ENCODE data around the gene G3BP1. TPM values are rescaled to one million over a fixed set of nuclear protein-coding genes. Genes with fewer than 3 reads are reported as not detected.

Gene G3BP1
- total RNA-seq, 1 experiment from 2014 or later = 204 TPM

GRCh38 chr5:151798674-151799073 is 26.9 kb downstream of the G3BP1 start:
- Histone ChIP-seq H3K4me3 (ENCODE audit: insufficient read depth, low read depth, low read length) (no peak overlapping the region), H3K36me3 (replicated peaks; ENCODE audit: control insufficient read depth, insufficient read depth, low read length) (peaks cover 38% of the 10 kb centered on the region), H3K27me3 (ENCODE audit: control insufficient read depth, insufficient read depth, low read length) (no peaks in the 10 kb centered on the region)
- DNase-seq = no peak

GRCh38 chr5:151799407-151799806 is 27.7 kb downstream of the G3BP1 start:
- no peak for DNase-seq
- Histone ChIP-seq H3K36me3 (replicated peaks; ENCODE audit: control insufficient read depth, insufficient read depth, low read length) (peaks cover 36% of the 10 kb centered on the region), H3K27me3 (ENCODE audit: control insufficient read depth, insufficient read depth, low read length) (no peaks in the 10 kb centered on the region), H3K4me3 (ENCODE audit: insufficient read depth, low read depth, low read length) (no peak overlapping the region)

- H3K36me3 ChIP-seq (replicated peaks; ENCODE audit: control insufficient read depth, insufficient read depth, low read length) = peaks cover 34% of the 10 kb centered on the region
- no peak for DNase-seq
- no peaks in the 10 kb centered on the region for H3K27me3 ChIP-seq (ENCODE audit: control insufficient read depth, insufficient read depth, low read length)
- H3K4me3 ChIP-seq (ENCODE audit: insufficient read depth, low read depth, low read length) = no peak overlapping the region
These were observed 28.8 kb downstream of the G3BP1 start for GRCh38 chr5:151800532-151800931.

- H3K36me3 ChIP-seq (replicated peaks; ENCODE audit: control insufficient read depth, insufficient read depth, low read length) = peaks cover 20% of the 10 kb centered on the region
- no peak overlapping the region for H3K4me3 ChIP-seq (ENCODE audit: insufficient read depth, low read depth, low read length)
- H3K27me3 ChIP-seq (ENCODE audit: control insufficient read depth, insufficient read depth, low read length) = no peaks in the 10 kb centered on the region
- no peak for DNase-seq
These were observed 33.9 kb downstream of the G3BP1 start for GRCh38 chr5:151805414-151806223.

- Histone ChIP-seq H3K36me3 (replicated peaks; ENCODE audit: control insufficient read depth, insufficient read depth, low read length) (peaks cover 21% of the 10 kb centered on the region), H3K27me3 (ENCODE audit: control insufficient read depth, insufficient read depth, low read length) (no peaks in the 10 kb centered on the region)
- DNase-seq = no peak
These were observed 36.9 kb downstream of the G3BP1 start for GRCh38 chr5:151808451-151809169.

GRCh38 chr5:151810449-151810848 is 38.7 kb downstream of the G3BP1 start:
- no peaks in the 10 kb centered on the region for H3K27me3 ChIP-seq (ENCODE audit: control insufficient read depth, insufficient read depth, low read length)
- H3K4me3 ChIP-seq (ENCODE audit: insufficient read depth, low read depth, low read length) = no peak overlapping the region
- no peak for DNase-seq
- peaks cover 19% of the 10 kb centered on the region for H3K36me3 ChIP-seq (replicated peaks; ENCODE audit: control insufficient read depth, insufficient read depth, low read length)

More at GRCh38 chr5:151808451-151809169, 36.9 kb downstream of the G3BP1 start:
- no peak overlapping the region for H3K4me3 ChIP-seq (ENCODE audit: insufficient read depth, low read depth, low read length)

- Histone ChIP-seq H3K36me3 (replicated peaks; ENCODE audit: control insufficient read depth, insufficient read depth, low read length) (peaks cover 16% of the 10 kb centered on the region), H3K27me3 (ENCODE audit: control insufficient read depth, insufficient read depth, low read length) (no peaks in the 10 kb centered on the region), H3K4me3 (ENCODE audit: insufficient read depth, low read depth, low read length) (no peak overlapping the region)
- no peak for DNase-seq
These were observed 39.1 kb downstream of the G3BP1 start for GRCh38 chr5:151810897-151811296.

GRCh38 chr5:151811593-151812321 is 40.0 kb downstream of the G3BP1 start:
- peaks cover 15% of the 10 kb centered on the region for H3K36me3 ChIP-seq (replicated peaks; ENCODE audit: control insufficient read depth, insufficient read depth, low read length)
- no peak overlapping the region for H3K4me3 ChIP-seq (ENCODE audit: insufficient read depth, low read depth, low read length)
- no peaks in the 10 kb centered on the region for H3K27me3 ChIP-seq (ENCODE audit: control insufficient read depth, insufficient read depth, low read length)
- DNase-seq = no peak

- DNase-seq = no peak
- peaks cover 15% of the 10 kb centered on the region for H3K36me3 ChIP-seq (replicated peaks; ENCODE audit: control insufficient read depth, insufficient read depth, low read length)
- no peaks in the 10 kb centered on the region for H3K27me3 ChIP-seq (ENCODE audit: control insufficient read depth, insufficient read depth, low read length)
- no peak overlapping the region for H3K4me3 ChIP-seq (ENCODE audit: insufficient read depth, low read depth, low read length)
These were observed 41.1 kb downstream of the G3BP1 start for GRCh38 chr5:151812757-151813309.

GRCh38 chr5:151815051-151815450 is 43.3 kb downstream of the G3BP1 start:
- H3K36me3 ChIP-seq (replicated peaks; ENCODE audit: control insufficient read depth, insufficient read depth, low read length) = peaks cover 13% of the 10 kb centered on the region
- no peak for DNase-seq
- no peaks in the 10 kb centered on the region for H3K27me3 ChIP-seq (ENCODE audit: control insufficient read depth, insufficient read depth, low read length)
- no peak overlapping the region for H3K4me3 ChIP-seq (ENCODE audit: insufficient read depth, low read depth, low read length)

- no peak for DNase-seq
- no peaks in the 10 kb centered on the region for H3K27me3 ChIP-seq (ENCODE audit: control insufficient read depth, insufficient read depth, low read length)
- no peak overlapping the region for H3K4me3 ChIP-seq (ENCODE audit: insufficient read depth, low read depth, low read length)
- H3K36me3 ChIP-seq (replicated peaks; ENCODE audit: control insufficient read depth, insufficient read depth, low read length) = peaks cover 2% of the 10 kb centered on the region; the same call in 1 of the 2 replicates
These were observed 48.1 kb downstream of the G3BP1 start for GRCh38 chr5:151819830-151820229.

GRCh38 chr5:151820271-151820670 is 48.5 kb downstream of the G3BP1 start:
- DNase-seq = no peak
- Histone ChIP-seq H3K27me3 (ENCODE audit: control insufficient read depth, insufficient read depth, low read length) (no peaks in the 10 kb centered on the region), H3K4me3 (ENCODE audit: insufficient read depth, low read depth, low read length) (no peak overlapping the region), H3K36me3 (replicated peaks; ENCODE audit: control insufficient read depth, insufficient read depth, low read length) (no peaks in the 10 kb centered on the region; the same call in 1 of the 2 replicates)

- H3K36me3 ChIP-seq (replicated peaks; ENCODE audit: control insufficient read depth, insufficient read depth, low read length) = no peaks in the 10 kb centered on the region; the same call in 1 of the 2 replicates
- no peaks in the 10 kb centered on the region for H3K27me3 ChIP-seq (ENCODE audit: control insufficient read depth, insufficient read depth, low read length)
- DNase-seq = no peak
- no peak overlapping the region for H3K4me3 ChIP-seq (ENCODE audit: insufficient read depth, low read depth, low read length)
These were observed 49.1 kb downstream of the G3BP1 start for GRCh38 chr5:151820903-151821302.

GRCh38 chr5:151822141-151822540 is 50.4 kb downstream of the G3BP1 start:
- no peak for DNase-seq
- no peaks in the 10 kb centered on the region for H3K27me3 ChIP-seq (ENCODE audit: control insufficient read depth, insufficient read depth, low read length)
- no peak overlapping the region for H3K4me3 ChIP-seq (ENCODE audit: insufficient read depth, low read depth, low read length)
- H3K36me3 ChIP-seq (replicated peaks; ENCODE audit: control insufficient read depth, insufficient read depth, low read length) = no peaks in the 10 kb centered on the region; the same call in 1 of the 2 replicates

All from H7 (cell line).